Coronary artery (tissue), 2 donors: Measurements from ENCODE around the gene CADM1.

Experiments
- DNase-seq: peaks from one replicate; pipeline ENCODE4 v3.0.0-alpha.2; 2017; ENCODE audit warnings: low spot score
- H3K27ac ChIP-seq, 2 donors: fragments of 200-600 bp; sonication (generic); one replicate each; pipeline ENCODE4 v1.5.1; 2016 to 2019
- H3K4me3 ChIP-seq: fragments of 200-600 bp; sonication (generic); 2 replicates; pipeline ENCODE4 v1.5.1; 2016; ENCODE audit warnings: mild to moderate bottlenecking, moderate library complexity
- CTCF ChIP-seq: fragments of 200-600 bp; sonication (generic); IDR thresholded peaks from one replicate; pipeline ENCODE4 v1.5.1; 2019; ENCODE audit warnings: antibody characterized with exemption

CADM1 gene

GRCh38 chr11:115214644-115215234 is 289.5 kb downstream of the CADM1 start:
- DNase-seq: no peak
- no peak for TF ChIP-seq CTCF
- Histone ChIP-seq H3K4me3 (no peak overlapping the region), H3K27ac (no peak overlapping the region)

GRCh38 chr11:115213007-115213406 is 291.2 kb downstream of the CADM1 start:
- DNase-seq: no peak
- Histone ChIP-seq H3K4me3 (no peak overlapping the region), H3K27ac (no peak overlapping the region)
- TF ChIP-seq CTCF: no peak

GRCh38 chr11:115208808-115209259 is 295.4 kb downstream of the CADM1 start:
- no peak for TF ChIP-seq CTCF
- H3K4me3 ChIP-seq: no peak overlapping the region
- H3K27ac ChIP-seq: no peak overlapping the region
- DNase-seq: no peak

DNA sequence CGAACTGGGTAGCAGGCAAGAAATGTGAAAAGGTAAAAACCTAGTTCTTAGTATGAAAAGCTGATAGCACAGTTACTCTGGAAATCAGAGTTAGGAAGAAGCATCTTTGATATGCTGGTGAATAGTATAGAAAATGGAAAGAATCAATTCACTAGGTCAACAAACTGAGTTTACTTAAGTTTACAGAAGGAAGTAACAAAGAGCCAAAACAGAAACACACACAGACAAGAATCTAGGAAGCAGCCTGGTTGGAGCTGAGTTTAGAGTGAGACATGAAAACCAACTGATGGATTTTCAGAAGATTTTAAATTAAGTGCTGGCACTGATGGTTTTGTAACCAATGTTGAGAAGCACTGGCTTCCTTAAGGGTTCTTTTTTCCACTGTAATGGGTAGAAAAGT is 296.3 kb downstream of the CADM1 start:
- Histone ChIP-seq H3K27ac (no peak overlapping the region), H3K4me3 (no peak overlapping the region)
- DNase-seq: no peak
- TF ChIP-seq CTCF: no peak

DNA sequence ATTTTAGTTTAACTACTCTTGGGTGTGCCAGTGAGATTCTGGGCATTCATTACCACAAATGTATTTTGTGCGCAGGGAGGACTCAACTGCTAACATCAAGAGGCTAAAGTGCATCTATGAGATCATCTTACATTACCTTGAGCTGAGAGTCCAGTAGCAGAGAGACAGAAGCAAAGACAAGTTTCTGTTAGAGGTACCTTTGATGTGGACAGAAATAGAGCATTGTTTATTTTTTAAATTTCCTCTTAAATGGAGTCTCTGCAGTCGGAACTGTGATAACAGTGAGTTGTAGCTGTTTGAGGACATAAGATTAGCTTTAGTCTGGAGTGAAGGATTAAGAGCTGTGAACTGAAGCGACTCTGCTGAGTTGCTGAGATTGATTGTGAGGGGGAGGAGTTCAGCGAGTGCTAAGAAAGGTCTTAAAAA is 297.0 kb downstream of the CADM1 start:
- H3K27ac ChIP-seq: no peak overlapping the region
- no peak for DNase-seq
- TF ChIP-seq CTCF: no peak
- no peak overlapping the region for H3K4me3 ChIP-seq

DNA sequence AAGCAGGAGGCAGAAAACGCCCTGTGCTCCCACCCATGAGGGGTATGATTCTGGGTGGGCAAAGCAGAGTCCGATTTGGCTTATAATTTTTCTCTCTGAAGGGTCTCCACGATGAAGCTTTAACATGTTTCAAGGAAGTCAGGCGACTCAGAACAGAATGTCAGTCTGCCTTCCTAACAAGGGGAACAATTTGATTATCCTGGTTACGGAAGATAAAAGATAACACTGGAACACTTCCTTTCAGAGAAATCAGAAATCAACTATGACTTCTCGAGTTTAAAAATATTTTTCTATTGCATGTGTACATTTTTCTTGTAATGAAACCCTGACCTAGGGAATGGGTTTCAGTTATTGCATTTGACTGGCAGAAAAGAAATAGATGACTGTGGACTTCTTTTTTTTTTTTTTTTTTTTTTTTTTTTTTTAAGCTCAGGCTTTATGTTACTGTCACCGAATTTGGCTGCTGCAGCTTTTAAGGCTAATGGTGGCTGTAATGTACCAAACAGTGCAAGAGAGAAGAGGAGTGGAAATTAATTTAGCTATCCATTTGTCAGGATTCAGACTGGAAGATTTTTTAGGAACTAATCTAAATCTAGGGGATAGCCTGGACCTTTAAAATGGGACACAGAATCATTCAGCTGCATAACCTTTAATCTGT is 297.7 kb downstream of the CADM1 start:
- Histone ChIP-seq H3K27ac (no peak overlapping the region), H3K4me3 (no peak overlapping the region)
- no peak for DNase-seq
- no peak for TF ChIP-seq CTCF

- TF ChIP-seq CTCF: no peak
- H3K27ac ChIP-seq: no peak overlapping the region
- DNase-seq: no peak
- no peak overlapping the region for H3K4me3 ChIP-seq
Observed at GRCh38 chr11:115202900-115203552, 301.2 kb downstream of the CADM1 start.
